A549 (cell line): Measurements from ENCODE around the gene EBF4. TPM values are rescaled to one million over a fixed set of nuclear protein-coding genes. Genes with fewer than 3 reads are reported as not detected.

Experiments used
- ATAC-seq, 2 experiments: fragments of 200-7000 bp in 1 of 2; fragments of >200 bp in 1 of 2; cut with Nextera tagmentation in 1 of 2; cut with Tn5 transposase in 1 of 2; 3 replicates each; pipeline versions ENCODE4 v1.8.0 to v1.9.1; 2018 to 2020; ENCODE audit warnings: mild to moderate bottlenecking in 1 of 2, moderate library complexity in 1 of 2
- CTCF ChIA-PET: fragments of 300-600 bp; sonication (Branson Sonifier 250); formaldehyde crosslinking; extraction: SDS; loops from one replicate; lab custom pipeline; 2021; ENCODE audit warnings: antibody characterized with exemption, inconsistent platforms; lab: Yijun Ruan, JAX
- POLR2A ChIA-PET: fragments of 350-600 bp; formaldehyde crosslinking; extraction: SDS; loops from one replicate; lab custom pipeline; 2021; ENCODE audit warnings: antibody characterized with exemption, inconsistent platforms; lab: Yijun Ruan, JAX
- DNase-seq, 2 experiments: peaks; one replicate each; pipeline versions ENCODE4 v3.0.0 to v3.0.0-alpha.2; 2011 to 2016; ENCODE audit warnings: low read depth in 1 of 2, low spot score in 1 of 2
- FAIRE-seq: peaks from 2 replicates; lab custom pipeline; 2011; peaks lifted over from hg19 to GRCh38; lab: Jason Lieb, UNC
- H3K27ac ChIP-seq, 2 experiments: fragments of >200 bp; sonication (Bioruptor Twin); formaldehyde crosslinking; 3 replicates each; pipeline ENCODE4 v1.5.1; 2016 to 2017
- H3K4me1 ChIP-seq: fragments of >200 bp; sonication (Bioruptor Twin); formaldehyde crosslinking; 3 replicates; pipeline ENCODE4 v1.6.1; 2016
- H3K4me2 ChIP-seq: fragments of >200 bp; sonication (Bioruptor Twin); formaldehyde crosslinking; 3 replicates; pipeline ENCODE4 v1.6.1; 2016
- H3K4me3 ChIP-seq: fragments of >200 bp; sonication (Bioruptor Twin); formaldehyde crosslinking; 3 replicates; pipeline ENCODE4 v1.5.1; 2016
- H3K9me3 ChIP-seq: fragments of >200 bp; sonication (Bioruptor Twin); formaldehyde crosslinking; 3 replicates; pipeline ENCODE4 v1.6.1; 2016
- CBX8 ChIP-seq: fragments of 200-600 bp; sonication (generic); IDR thresholded peaks from 2 replicates; pipeline ENCODE4 v1.6.1; 2016
- CEBPB ChIP-seq, 2 experiments: fragments of >200 bp in 1 of 2; sonication (Bioruptor Twin) in 1 of 2; formaldehyde crosslinking in 1 of 2; IDR thresholded peaks; 2 replicates each; pipeline ENCODE4 v1.6.1; 2012 to 2016
- CHD2 ChIP-seq: fragments of 150-350 bp; IDR thresholded peaks from 2 replicates; pipeline ENCODE4 v1.6.1; 2014; ENCODE audit warnings: low read length; ENCODE audit not compliant: partially characterized antibody
- EHF ChIP-seq: fragments of 250-450 bp; sonication (Bioruptor Pico); IDR thresholded peaks from 2 replicates; pipeline ENCODE4 v1.5.0; 2020; ENCODE audit warnings: mild to moderate bottlenecking
- ESRRA ChIP-seq: fragments of 150-350 bp; IDR thresholded peaks from 2 replicates; pipeline ENCODE4 v1.6.1; 2014; ENCODE audit warnings: mild to moderate bottlenecking, low read length, borderline replicate concordance
- GATA3 ChIP-seq: IDR thresholded peaks from 2 replicates; pipeline ENCODE4 v1.6.1; 2012; ENCODE audit warnings: borderline replicate concordance
- HOXB5 ChIP-seq: fragments of 250-450 bp; sonication (Bioruptor Pico); IDR thresholded peaks from 2 replicates; pipeline ENCODE4 v1.5.0; 2020; ENCODE audit warnings: mild to moderate bottlenecking, moderate library complexity
- JUN ChIP-seq, 2 experiments: fragments of >200 bp; sonication (Bioruptor Twin); formaldehyde crosslinking; IDR thresholded peaks; 2 replicates in 1 of 2; 3 replicates in 1 of 2; pipeline ENCODE4 v1.6.1; 2016 to 2017
- KDM1A ChIP-seq: fragments of 200-600 bp; sonication (generic); IDR thresholded peaks from 2 replicates; pipeline ENCODE4 v1.6.1; 2016; ENCODE audit warnings: low read depth, mild to moderate bottlenecking
- NFE2L2 ChIP-seq: fragments of 150-350 bp; conservative IDR thresholded peaks from 2 replicates; pipeline ENCODE4 v1.6.1; 2014; ENCODE audit warnings: low read length
- POLR2A ChIP-seq: IDR thresholded peaks from 2 replicates; pipeline ENCODE4 v1.6.1; 2012; ENCODE audit warnings: mild to moderate bottlenecking, low read length
- RAD21 ChIP-seq, 2 experiments: fragments of >200 bp in 1 of 2; sonication (Bioruptor Twin) in 1 of 2; formaldehyde crosslinking in 1 of 2; IDR thresholded peaks in 1 of 2; conservative IDR thresholded peaks in 1 of 2; 2 replicates in 1 of 2; 3 replicates in 1 of 2; pipeline ENCODE4 v1.6.1; 2012 to 2018; ENCODE audit warnings: inconsistent platforms in 1 of 2
- RARB ChIP-seq: fragments of 250-450 bp; sonication (Bioruptor Pico); IDR thresholded peaks from 2 replicates; pipeline ENCODE4 v1.8.0; 2021; ENCODE audit warnings: mild to moderate bottlenecking, moderate library complexity
- RFX5 ChIP-seq: fragments of 450-650 bp; IDR thresholded peaks from 2 replicates; pipeline ENCODE4 v1.7.1; 2014; ENCODE audit warnings: antibody characterized with exemption, mild to moderate bottlenecking, moderate library complexity
- SREBF2 ChIP-seq: fragments of 450-650 bp; IDR thresholded peaks from 2 replicates; pipeline ENCODE4 v1.6.1; 2014; ENCODE audit warnings: mild to moderate bottlenecking, moderate library complexity
- TFCP2L1 ChIP-seq: fragments of 250-450 bp; sonication (Bioruptor Pico); IDR thresholded peaks from 2 replicates; pipeline ENCODE4 v1.5.0; 2021; ENCODE audit warnings: mild to moderate bottlenecking
- ZNF302 ChIP-seq: fragments of 250-450 bp; sonication (Bioruptor Pico); IDR thresholded peaks from 2 replicates; pipeline ENCODE4 v1.9.0; 2021; ENCODE audit warnings: inconsistent platforms, mild to moderate bottlenecking, moderate library complexity
- WGBS: methylation state at CpG from one replicate; pipeline ENCODE4 v1.1.6; 2017; ENCODE audit errors: missing lambda C conversion rate; 5-methylcytosine and 5-hydroxymethylcytosine counted together
- polyA plus RNA-seq, 4 experiments: library from polyadenylated mRNA; depleted of rRNA in 3 of 4; stranded (reverse); fragments of >200 nt; fragmentation: RNase III in 1 of 4; extraction: RNeasy Plus Mini Kit Qiagen cat#74134 plus additional on column Dnase treatment in 1 of 4; gene quantifications; 2 replicates in 3 of 4; 3 replicates in 1 of 4; pipeline ENCODE4 v1.2.3, GENCODE V29; 2011 to 2017
- TF ChIP-seq, protein P1 (sequence below): fragments of 200-600 bp; sonication (generic); IDR thresholded peaks from 2 replicates; pipeline ENCODE4 v1.6.1; 2016; ENCODE audit warnings: antibody characterized with exemption, mild to moderate bottlenecking, moderate library complexity
- TF ChIP-seq, protein P2 (sequence below): IDR thresholded peaks from 2 replicates; pipeline ENCODE4 v1.6.1; 2012
- TF ChIP-seq, protein P3 (sequence below): fragments of 250-450 bp; sonication (Bioruptor Pico); IDR thresholded peaks from 2 replicates; pipeline ENCODE4 v1.5.0; 2020; ENCODE audit warnings: low read depth, mild to moderate bottlenecking, moderate library complexity

Gene EBF4
- polyA plus RNA-seq, 2 of the 4 experiments (the other 2 are of a cell fraction) = 2.2 to 3.2 TPM

DNA sequence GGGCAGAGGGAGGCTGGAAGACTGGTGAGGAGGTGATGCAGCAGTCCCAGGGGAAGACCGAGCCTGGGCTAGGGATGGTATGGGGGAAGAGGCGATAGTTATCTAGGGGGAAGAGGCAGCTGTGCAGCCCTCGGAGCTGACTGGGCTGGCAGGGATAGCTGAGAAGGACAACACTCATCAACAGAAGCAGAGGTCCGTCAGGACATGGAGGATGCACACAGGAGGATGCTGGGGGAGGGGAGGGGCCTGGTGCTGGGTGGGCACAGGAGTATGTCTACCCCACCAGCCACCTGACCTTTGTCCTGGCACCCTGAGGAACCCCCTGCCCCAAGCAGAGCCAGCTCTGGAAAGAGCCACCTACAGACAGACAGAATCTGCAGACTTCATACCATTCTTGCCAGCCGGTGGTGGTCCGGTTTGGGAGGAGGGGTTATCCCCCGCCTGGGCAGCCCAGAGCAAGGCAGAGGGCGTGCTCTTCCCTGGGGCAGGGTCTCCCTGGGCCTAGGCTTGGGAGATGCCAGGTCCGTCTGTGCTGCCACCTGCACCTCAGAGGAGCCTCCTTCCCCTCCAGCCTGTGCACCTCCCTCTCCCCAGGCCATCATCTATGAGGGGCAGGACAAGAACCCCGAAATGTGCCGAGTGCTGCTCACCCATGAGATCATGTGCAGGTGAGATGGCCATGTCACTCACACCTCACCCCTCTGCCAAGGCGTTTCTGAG, 14.9 kb downstream of the EBF4 start:
- Histone ChIP-seq H3K27ac (no peak overlapping the region), H3K4me3 (no peak overlapping the region), H3K4me2 (no peak overlapping the region), H3K4me1 (no peaks in the 10 kb centered on the region), H3K9me3 (no peaks in the 10 kb centered on the region)
- no peak for FAIRE-seq
- POLR2A ChIA-PET = no interaction called here
- peak in 1 of 2 experiments; percentile 31; a peak in 3 of 6 replicates for ATAC-seq
- TF ChIP-seq ZNF302 (CRISPR knock-in tag) (no peak), EHF (CRISPR knock-in tag) (no peak), KDM1A (no peak), ESRRA (no peak), TFCP2L1 (CRISPR knock-in tag) (no peak), NFE2L2 (no peak), RARB (CRISPR knock-in tag) (no peak), CHD2 (no peak), JUN (IDR thresholded peaks at IDR 0.05) (no peak)
- TF ChIP-seq, protein P1, sequence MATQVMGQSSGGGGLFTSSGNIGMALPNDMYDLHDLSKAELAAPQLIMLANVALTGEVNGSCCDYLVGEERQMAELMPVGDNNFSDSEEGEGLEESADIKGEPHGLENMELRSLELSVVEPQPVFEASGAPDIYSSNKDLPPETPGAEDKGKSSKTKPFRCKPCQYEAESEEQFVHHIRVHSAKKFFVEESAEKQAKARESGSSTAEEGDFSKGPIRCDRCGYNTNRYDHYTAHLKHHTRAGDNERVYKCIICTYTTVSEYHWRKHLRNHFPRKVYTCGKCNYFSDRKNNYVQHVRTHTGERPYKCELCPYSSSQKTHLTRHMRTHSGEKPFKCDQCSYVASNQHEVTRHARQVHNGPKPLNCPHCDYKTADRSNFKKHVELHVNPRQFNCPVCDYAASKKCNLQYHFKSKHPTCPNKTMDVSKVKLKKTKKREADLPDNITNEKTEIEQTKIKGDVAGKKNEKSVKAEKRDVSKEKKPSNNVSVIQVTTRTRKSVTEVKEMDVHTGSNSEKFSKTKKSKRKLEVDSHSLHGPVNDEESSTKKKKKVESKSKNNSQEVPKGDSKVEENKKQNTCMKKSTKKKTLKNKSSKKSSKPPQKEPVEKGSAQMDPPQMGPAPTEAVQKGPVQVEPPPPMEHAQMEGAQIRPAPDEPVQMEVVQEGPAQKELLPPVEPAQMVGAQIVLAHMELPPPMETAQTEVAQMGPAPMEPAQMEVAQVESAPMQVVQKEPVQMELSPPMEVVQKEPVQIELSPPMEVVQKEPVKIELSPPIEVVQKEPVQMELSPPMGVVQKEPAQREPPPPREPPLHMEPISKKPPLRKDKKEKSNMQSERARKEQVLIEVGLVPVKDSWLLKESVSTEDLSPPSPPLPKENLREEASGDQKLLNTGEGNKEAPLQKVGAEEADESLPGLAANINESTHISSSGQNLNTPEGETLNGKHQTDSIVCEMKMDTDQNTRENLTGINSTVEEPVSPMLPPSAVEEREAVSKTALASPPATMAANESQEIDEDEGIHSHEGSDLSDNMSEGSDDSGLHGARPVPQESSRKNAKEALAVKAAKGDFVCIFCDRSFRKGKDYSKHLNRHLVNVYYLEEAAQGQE = no peak
- TF ChIP-seq, protein P2, sequence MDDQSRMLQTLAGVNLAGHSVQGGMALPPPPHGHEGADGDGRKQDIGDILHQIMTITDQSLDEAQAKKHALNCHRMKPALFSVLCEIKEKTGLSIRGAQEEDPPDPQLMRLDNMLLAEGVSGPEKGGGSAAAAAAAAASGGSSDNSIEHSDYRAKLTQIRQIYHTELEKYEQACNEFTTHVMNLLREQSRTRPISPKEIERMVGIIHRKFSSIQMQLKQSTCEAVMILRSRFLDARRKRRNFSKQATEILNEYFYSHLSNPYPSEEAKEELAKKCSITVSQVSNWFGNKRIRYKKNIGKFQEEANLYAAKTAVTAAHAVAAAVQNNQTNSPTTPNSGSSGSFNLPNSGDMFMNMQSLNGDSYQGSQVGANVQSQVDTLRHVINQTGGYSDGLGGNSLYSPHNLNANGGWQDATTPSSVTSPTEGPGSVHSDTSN = no peak
- TF ChIP-seq, protein P3, sequence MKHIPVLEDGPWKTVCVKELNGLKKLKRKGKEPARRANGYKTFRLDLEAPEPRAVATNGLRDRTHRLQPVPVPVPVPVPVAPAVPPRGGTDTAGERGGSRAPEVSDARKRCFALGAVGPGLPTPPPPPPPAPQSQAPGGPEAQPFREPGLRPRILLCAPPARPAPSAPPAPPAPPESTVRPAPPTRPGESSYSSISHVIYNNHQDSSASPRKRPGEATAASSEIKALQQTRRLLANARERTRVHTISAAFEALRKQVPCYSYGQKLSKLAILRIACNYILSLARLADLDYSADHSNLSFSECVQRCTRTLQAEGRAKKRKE (CRISPR knock-in tag) = no peak
- 42% methylated on average over 11 of the region's 12 CpGs for WGBS
- DNase-seq = no peak
- CTCF ChIA-PET = interaction anchor here (0.6 to 3.4 kb wide), 11 partner anchors 11 to 293 kb away, joined by 3 to 19 read pairs (median 4); no protein-coding TSS in a partner anchor

DNA sequence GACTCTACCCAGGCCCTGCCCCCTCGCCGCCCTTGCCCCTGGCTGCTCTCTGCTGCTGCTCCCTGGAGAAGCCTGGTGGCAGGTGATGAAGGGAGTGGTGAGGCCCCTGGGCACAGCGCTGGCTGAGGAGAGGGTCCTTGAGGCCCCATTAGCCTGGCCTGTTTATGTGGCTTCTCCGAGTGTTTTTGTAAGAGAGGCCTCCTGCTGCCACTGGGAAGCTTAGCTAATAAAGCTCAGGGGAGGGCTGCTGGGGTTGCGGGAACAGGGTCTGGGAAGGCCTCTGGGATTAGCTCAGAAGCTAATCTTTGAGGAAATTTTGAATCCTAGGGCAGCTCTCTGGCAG, 15.5 kb downstream of the EBF4 start:
- DNase-seq (no peak), FAIRE-seq (no peak), ATAC-seq (peak in 1 of 2 experiments; percentile 28; a peak in 1 of 6 replicates)
- Histone ChIP-seq H3K9me3 (no peaks in the 10 kb centered on the region), H3K4me3 (no peak overlapping the region), H3K4me1 (no peaks in the 10 kb centered on the region), H3K4me2 (no peak overlapping the region), H3K27ac (no peak overlapping the region)
- WGBS = 73% methylated on average over 5 of the region's 5 CpGs
- POLR2A ChIA-PET = no interaction called here
- TF ChIP-seq SREBF2 (no peak), GATA3 (no peak), HOXB5 (no peak), CEBPB (IDR thresholded peaks at IDR 0.05) (no peak), ZNF302 (CRISPR knock-in tag) (no peak), POLR2A (no peak), CBX8 (no peak), RFX5 (no peak), RAD21 (conservative IDR thresholded peaks at IDR 0.05 in 1 of 2, IDR thresholded peaks at IDR 0.05 in 1 of 2) (no peak)
- CTCF ChIA-PET = interaction anchor here (1.0 to 3.4 kb wide), 6 partner anchors 10 to 293 kb away, joined by 3 to 19 read pairs (median 4); no protein-coding TSS in a partner anchor
